Glutamatergic neuron (in vitro differentiated cells): ENCODE measurements around the gene ADAM22. TPM values are rescaled to one million over a fixed set of nuclear protein-coding genes. Genes with fewer than 3 reads are reported as not detected.
A peak's percentile ranks its signal among the peaks of the same experiment; 100 is the strongest.

Source experiments
- DNase-seq: peaks from one replicate; pipeline ENCODE4 v3.0.0; 2022
- H3K27ac Mint-ChIP-seq: one replicate; pipeline ENCODE4 v1.8.0; 2020; ENCODE audit warnings: mild to moderate bottlenecking, mixed read lengths, inconsistent platforms; ENCODE audit not compliant: unreplicated experiment
- H3K27me3 Mint-ChIP-seq: one replicate; pipeline ENCODE4 v1.8.0; 2020; ENCODE audit warnings: mild to moderate bottlenecking, moderate library complexity, mixed read lengths, inconsistent platforms; ENCODE audit not compliant: unreplicated experiment
- H3K36me3 Mint-ChIP-seq: one replicate; pipeline ENCODE4 v1.8.0; 2020; ENCODE audit warnings: mild to moderate bottlenecking, mixed read lengths, inconsistent platforms; ENCODE audit not compliant: unreplicated experiment
- H3K4me1 Mint-ChIP-seq: one replicate; pipeline ENCODE4 v1.8.0; 2020; ENCODE audit warnings: mild to moderate bottlenecking, low read depth, mixed read lengths, inconsistent platforms; ENCODE audit not compliant: unreplicated experiment
- H3K4me3 Mint-ChIP-seq: one replicate; pipeline ENCODE4 v1.8.0; 2020; ENCODE audit warnings: mild to moderate bottlenecking, mixed read lengths, inconsistent platforms; ENCODE audit not compliant: unreplicated experiment
- H3K9me3 Mint-ChIP-seq: one replicate; pipeline ENCODE4 v1.8.0; 2020; ENCODE audit warnings: mild to moderate bottlenecking, moderate library complexity, mixed read lengths, inconsistent platforms; ENCODE audit not compliant: unreplicated experiment
- CTCF ChIP-seq: fragments of 200-600 bp; sonication (generic); IDR thresholded peaks from one replicate; pipeline ENCODE4 v1.5.0; 2021; ENCODE audit not compliant: partially characterized antibody, unreplicated experiment
- total RNA-seq: library from RNA; stranded (reverse); fragmentation: NEBNext Ultra II Directional; extraction: Animal tissue kit (Norgen Biotek cat#: 25700); gene quantifications from one replicate; pipeline ENCODE4 v1.2.1, GENCODE V29; 2021; ENCODE audit not compliant: unreplicated experiment

The ADAM22 gene
- total RNA-seq, 1 donor from 2014 or later, result 91.9 TPM

GRCh38 chr7:87960239-87960638 is 26.2 kb downstream of the ADAM22 start:
- Mint-ChIP-seq H3K27me3 (peaks cover 3% of the 10 kb centered on the region), H3K4me1 (peaks cover 2% of the 10 kb centered on the region), H3K4me3 (no peak overlapping the region), H3K27ac (no peak overlapping the region), H3K36me3 (peaks cover 12% of the 10 kb centered on the region), H3K9me3 (peaks cover 4% of the 10 kb centered on the region)
- DNase-seq, result no peak
- TF ChIP-seq CTCF, result no peak

GRCh38 chr7:87961754-87962153 is 27.7 kb downstream of the ADAM22 start:
- TF ChIP-seq CTCF, result no peak
- Mint-ChIP-seq H3K9me3 (peaks cover 4% of the 10 kb centered on the region), H3K4me3 (no peak overlapping the region), H3K27ac (no peak overlapping the region), H3K27me3 (peaks cover 5% of the 10 kb centered on the region), H3K4me1 (peaks cover 2% of the 10 kb centered on the region), H3K36me3 (peaks cover 13% of the 10 kb centered on the region)
- DNase-seq, result no peak

GRCh38 chr7:87966271-87966670 is 32.2 kb downstream of the ADAM22 start:
- no peak for DNase-seq
- Mint-ChIP-seq H3K27ac (peak overlapping the region; percentile 45), H3K36me3 (peaks cover 10% of the 10 kb centered on the region), H3K27me3 (peaks cover 5% of the 10 kb centered on the region), H3K9me3 (no peaks in the 10 kb centered on the region), H3K4me1 (peaks cover 2% of the 10 kb centered on the region), H3K4me3 (peak overlapping the region; percentile 11)
- no peak for TF ChIP-seq CTCF

DNA sequence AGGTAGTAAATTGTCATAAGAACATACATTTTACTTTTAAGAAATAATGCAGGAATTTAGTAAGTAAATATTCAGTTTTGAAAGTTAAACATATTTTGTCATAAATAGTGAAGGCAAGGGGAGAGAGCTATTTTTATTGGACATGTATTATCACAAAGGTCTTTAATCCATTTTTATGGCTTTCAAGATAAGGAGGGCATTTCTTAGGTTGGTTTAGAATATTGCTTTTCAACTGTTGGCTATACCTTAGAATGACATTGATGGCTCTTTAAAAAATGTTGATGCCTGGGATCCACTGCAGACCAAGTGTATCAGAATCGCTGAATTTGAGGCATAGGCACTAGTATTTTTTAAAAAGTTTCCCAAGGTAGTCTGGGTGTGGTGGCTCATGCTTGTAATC is 34.0 kb downstream of the ADAM22 start:
- Mint-ChIP-seq H3K9me3 (no peaks in the 10 kb centered on the region), H3K4me3 (no peak overlapping the region), H3K27ac (no peak overlapping the region), H3K27me3 (peaks cover 3% of the 10 kb centered on the region), H3K4me1 (peaks cover 2% of the 10 kb centered on the region), H3K36me3 (peaks cover 10% of the 10 kb centered on the region)
- DNase-seq, result no peak
- no peak for TF ChIP-seq CTCF

GRCh38 chr7:87982116-87982515 is 48.1 kb downstream of the ADAM22 start:
- Mint-ChIP-seq H3K36me3 (no peaks in the 10 kb centered on the region), H3K4me3 (no peak overlapping the region), H3K27me3 (peaks cover 7% of the 10 kb centered on the region), H3K4me1 (peaks cover 44% of the 10 kb centered on the region), H3K27ac (peak overlapping the region; percentile 99), H3K9me3 (peaks cover 10% of the 10 kb centered on the region)
- TF ChIP-seq CTCF, result no peak
- no peak for DNase-seq
